Sigmoid colon (tissue), 7 donors: Measurements from ENCODE around the gene KREMEN1. TPM values are rescaled to one million over a fixed set of nuclear protein-coding genes. Genes with fewer than 3 reads are reported as not detected.

Experiments
- DNase-seq: peaks from one replicate; pipeline ENCODE4 v3.0.0-alpha.2; 2019
- H3K27ac ChIP-seq, 4 donors: fragments of 200-600 bp; sonication (generic); one replicate each; pipeline ENCODE4 v1.5.1; 2016 to 2019; ENCODE audit warnings: mild to moderate bottlenecking in 1 of 4
- H3K27me3 ChIP-seq, 3 donors: fragments of 200-600 bp; sonication (generic); one replicate each; pipeline ENCODE4 v1.5.1; 2019; ENCODE audit warnings: mild to moderate bottlenecking in 1 of 3
- H3K36me3 ChIP-seq, 4 donors: fragments of 200-600 bp; sonication (generic); one replicate each; pipeline ENCODE4 v1.5.1; 2016 to 2019
- H3K4me1 ChIP-seq, 4 donors: fragments of 200-600 bp; sonication (generic); one replicate each; pipeline ENCODE4 v1.5.1; 2017 to 2019
- H3K4me3 ChIP-seq, 4 donors: fragments of 200-600 bp; sonication (generic); one replicate each; pipeline ENCODE4 v1.5.1; 2017 to 2019; ENCODE audit warnings: mild to moderate bottlenecking in 2 of 4, moderate library complexity in 1 of 4
- H3K9me3 ChIP-seq, 4 donors: fragments of 200-600 bp in 3 of 4; sonication (generic) in 3 of 4; one replicate each; pipeline versions ENCODE4 v1.5.1 to v1.6.1; 2013 to 2019
- EP300 ChIP-seq, 4 donors: sonication (generic); formaldehyde crosslinking; IDR thresholded peaks; one replicate each; pipeline ENCODE4 v1.6.1; 2017; ENCODE audit warnings: antibody characterized with exemption in 4 of 4
- POLR2A ChIP-seq, 2 donors: fragments of 450-650 bp; IDR thresholded peaks; one replicate each; pipeline ENCODE4 v1.6.1; 2016; ENCODE audit warnings: antibody characterized with exemption in 2 of 2, mild to moderate bottlenecking in 2 of 2, moderate library complexity in 2 of 2
- POLR2AphosphoS5 ChIP-seq, 4 donors: sonication (generic); formaldehyde crosslinking; IDR thresholded peaks; one replicate each; pipeline ENCODE4 v1.6.1; 2017; ENCODE audit warnings: antibody characterized with exemption in 4 of 4
- WGBS, 2 donors: extraction: QIAGEN DNeasy Blood & Tissue Kit; methylation state at CpG; one replicate each; pipeline ENCODE4 v1.1.7; 2013; 5-methylcytosine and 5-hydroxymethylcytosine counted together
- intact Hi-C: fragments of 100-400 bp; cut with DNase I; formaldehyde crosslinking; loops from one replicate; pipeline ENCODE4 v1.15.1; 2023
- polyA plus RNA-seq, 3 donors: library from polyadenylated mRNA; stranded (reverse); fragments of 200-250 nt; gene quantifications; one replicate each; pipeline ENCODE4 v1.2.3, GENCODE V29; 2013
- total RNA-seq, 4 donors: library from RNA; depleted of rRNA; stranded (reverse); fragments of >200 nt; gene quantifications; one replicate each; pipeline ENCODE4 v1.1.0, GENCODE V29; 2016
- TF ChIP-seq, protein P1 (sequence below), 4 experiments: fragments of 450-650 bp in 3 of 4; fragments of 200-600 bp in 1 of 4; IDR thresholded peaks; one replicate each; pipeline ENCODE4 v1.5.1; 2016 to 2019; ENCODE audit warnings: antibody characterized with exemption in 4 of 4, mild to moderate bottlenecking in 3 of 4, moderate library complexity in 2 of 4
- donor health status: healthy with polysubstance abuse.
- donor health status: Bipolar disorder and iron deficiency.
- donor health status: healthy.

The KREMEN1 gene
- total and polyA plus RNA-seq, 7 donors = 4.2 to 13.2 (median 6.7) TPM

GRCh38 chr22:29126670-29127395, 54.0 kb downstream of the KREMEN1 start:
- no peak overlapping the region for H3K4me3 ChIP-seq
- no peaks in the 10 kb centered on the region for H3K27me3 ChIP-seq
- no peak overlapping the region for H3K27ac ChIP-seq
- H3K9me3 ChIP-seq = no peaks in the 10 kb centered on the region
- no peak for DNase-seq
- TF ChIP-seq POLR2AphosphoS5 (IDR thresholded peaks at IDR 0.05) (no peak), EP300 (IDR thresholded peaks at IDR 0.05) (no peak)
- TF ChIP-seq, protein P1, sequence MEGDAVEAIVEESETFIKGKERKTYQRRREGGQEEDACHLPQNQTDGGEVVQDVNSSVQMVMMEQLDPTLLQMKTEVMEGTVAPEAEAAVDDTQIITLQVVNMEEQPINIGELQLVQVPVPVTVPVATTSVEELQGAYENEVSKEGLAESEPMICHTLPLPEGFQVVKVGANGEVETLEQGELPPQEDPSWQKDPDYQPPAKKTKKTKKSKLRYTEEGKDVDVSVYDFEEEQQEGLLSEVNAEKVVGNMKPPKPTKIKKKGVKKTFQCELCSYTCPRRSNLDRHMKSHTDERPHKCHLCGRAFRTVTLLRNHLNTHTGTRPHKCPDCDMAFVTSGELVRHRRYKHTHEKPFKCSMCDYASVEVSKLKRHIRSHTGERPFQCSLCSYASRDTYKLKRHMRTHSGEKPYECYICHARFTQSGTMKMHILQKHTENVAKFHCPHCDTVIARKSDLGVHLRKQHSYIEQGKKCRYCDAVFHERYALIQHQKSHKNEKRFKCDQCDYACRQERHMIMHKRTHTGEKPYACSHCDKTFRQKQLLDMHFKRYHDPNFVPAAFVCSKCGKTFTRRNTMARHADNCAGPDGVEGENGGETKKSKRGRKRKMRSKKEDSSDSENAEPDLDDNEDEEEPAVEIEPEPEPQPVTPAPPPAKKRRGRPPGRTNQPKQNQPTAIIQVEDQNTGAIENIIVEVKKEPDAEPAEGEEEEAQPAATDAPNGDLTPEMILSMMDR (IDR thresholded peaks at IDR 0.05) = no peak
- 16 to 60% methylated on average over 2 of the region's 2 CpGs for WGBS, 2 donors
- intact Hi-C loops = no loop called here
- H3K36me3 ChIP-seq = no peaks in the 10 kb centered on the region
- H3K4me1 ChIP-seq = no peaks in the 10 kb centered on the region

DNA sequence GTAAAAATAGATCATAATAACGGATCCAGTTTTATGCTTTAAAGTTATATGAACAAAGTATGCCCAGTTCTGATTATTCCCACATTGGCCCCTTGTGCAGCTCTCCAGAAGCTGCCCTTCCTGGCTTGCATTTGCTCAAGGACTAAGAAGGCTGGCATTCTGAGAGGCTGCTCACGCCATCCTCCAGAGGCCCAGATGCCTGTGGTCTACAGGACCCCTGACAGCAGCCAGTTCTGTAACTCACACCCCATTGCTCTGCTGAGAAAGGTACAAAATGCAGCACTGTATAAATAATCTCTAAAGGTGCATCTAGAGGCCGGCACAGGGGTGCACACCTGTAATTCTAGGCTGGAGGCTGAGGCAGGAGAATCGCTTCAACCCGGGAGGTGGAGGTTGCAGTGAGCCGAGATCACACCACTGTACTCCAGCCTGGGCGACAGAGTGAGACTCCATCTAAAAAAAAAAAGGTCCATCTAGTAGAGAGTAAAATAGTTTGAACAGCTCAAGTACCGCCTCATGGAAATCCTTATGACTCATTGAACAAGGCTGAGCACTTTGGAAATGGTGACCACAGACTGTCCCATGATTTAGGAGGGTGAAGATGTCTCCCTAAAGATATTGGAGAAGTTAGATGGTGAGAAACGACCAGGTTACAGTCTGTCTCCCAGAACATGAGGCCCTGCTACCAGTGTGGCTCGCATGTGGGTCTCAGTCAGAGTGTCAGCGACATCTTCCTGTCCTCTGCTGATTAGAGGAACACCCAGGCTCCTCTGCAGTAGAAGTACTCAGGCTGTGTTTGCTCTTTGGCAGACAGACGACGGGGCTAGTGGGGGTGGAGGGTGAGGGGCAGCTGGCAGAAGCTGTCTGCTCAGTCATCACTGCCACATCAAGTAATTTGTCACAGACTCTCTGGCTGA, 56.3 kb downstream of the KREMEN1 start:
- Histone ChIP-seq H3K9me3 (no peaks in the 10 kb centered on the region), H3K4me1 (no peaks in the 10 kb centered on the region), H3K36me3 (peaks cover 0 to 6% (median 0%) of the 10 kb centered on the region in 4 donors), H3K27me3 (no peaks in the 10 kb centered on the region), H3K4me3 (no peak overlapping the region), H3K27ac (no peak overlapping the region)
- intact Hi-C loops = no loop called here
- TF ChIP-seq, protein P1 (IDR thresholded peaks at IDR 0.05) = no peak
- TF ChIP-seq EP300 (IDR thresholded peaks at IDR 0.05) (no peak), POLR2AphosphoS5 (IDR thresholded peaks at IDR 0.05) (no peak), POLR2A (IDR thresholded peaks at IDR 0.05) (no peak)
- WGBS, 2 donors = 76% methylated on average over 13 of the region's 13 CpGs
- peak; percentile 35 for DNase-seq

DNA sequence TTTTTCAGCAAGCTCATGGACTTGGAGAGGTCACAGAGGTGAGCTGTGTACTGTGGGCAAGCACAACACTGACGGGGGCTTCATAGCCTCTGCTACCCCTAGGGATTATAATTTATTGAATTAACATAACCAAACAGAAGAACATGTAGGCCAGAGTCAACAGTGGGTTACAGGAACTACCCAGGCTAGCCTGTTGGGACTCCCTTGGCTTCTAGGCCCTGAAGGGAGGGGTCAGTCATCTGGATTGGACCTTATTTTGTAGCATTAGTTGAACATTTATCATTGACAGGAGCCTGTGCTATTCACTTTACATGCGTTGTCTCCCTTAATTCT, 56.9 kb downstream of the KREMEN1 start:
- H3K27me3 ChIP-seq = no peaks in the 10 kb centered on the region
- WGBS, 2 donors = 89 to 90% methylated on average over 2 of the region's 2 CpGs
- no peaks in the 10 kb centered on the region for H3K4me1 ChIP-seq
- H3K4me3 ChIP-seq = no peak overlapping the region
- TF ChIP-seq POLR2AphosphoS5 (IDR thresholded peaks at IDR 0.05) (no peak), EP300 (IDR thresholded peaks at IDR 0.05) (no peak), POLR2A (IDR thresholded peaks at IDR 0.05) (no peak)
- TF ChIP-seq, protein P1 (IDR thresholded peaks at IDR 0.05) = no peak
- intact Hi-C loops = no loop called here
- H3K9me3 ChIP-seq = no peaks in the 10 kb centered on the region
- no peak for DNase-seq
- peaks cover 0 to 6% (median 0%) of the 10 kb centered on the region in 4 donors for H3K36me3 ChIP-seq
- no peak overlapping the region for H3K27ac ChIP-seq

GRCh38 chr22:29130476-29130875, 57.6 kb downstream of the KREMEN1 start:
- DNase-seq = peak; percentile 17
- intact Hi-C loops = no loop called here
- H3K4me3 ChIP-seq = no peak overlapping the region
- WGBS, 2 donors = 96 to 97% methylated on average over 4 of the region's 4 CpGs
- TF ChIP-seq POLR2AphosphoS5 (IDR thresholded peaks at IDR 0.05) (no peak), EP300 (IDR thresholded peaks at IDR 0.05) (no peak), POLR2A (IDR thresholded peaks at IDR 0.05) (no peak)
- TF ChIP-seq, protein P1 (IDR thresholded peaks at IDR 0.05) = no peak
- H3K4me1 ChIP-seq = no peaks in the 10 kb centered on the region
- H3K9me3 ChIP-seq = no peaks in the 10 kb centered on the region
- peaks cover 0 to 6% (median 0%) of the 10 kb centered on the region in 4 donors for H3K36me3 ChIP-seq
- H3K27ac ChIP-seq = no peak overlapping the region
- H3K27me3 ChIP-seq = no peaks in the 10 kb centered on the region
